GM23248 (cell line): ENCODE results near the gene TEAD4.

Source experiments
- EZH2 ChIP-seq: fragments of 200-600 bp; sonication (generic); IDR thresholded peaks from 2 replicates; pipeline ENCODE4 v1.6.1; 2018; ENCODE audit warnings: antibody characterized with exemption, mild to moderate bottlenecking; ENCODE audit not compliant: insufficient read depth, poor library complexity, severe bottlenecking
- EZH2phosphoT487 ChIP-seq: fragments of 200-600 bp; sonication (generic); IDR thresholded peaks from 2 replicates; pipeline ENCODE4 v1.6.1; 2018; ENCODE audit warnings: antibody characterized with exemption, moderate library complexity, mild to moderate bottlenecking, low read depth; ENCODE audit not compliant: insufficient read depth

DNA sequence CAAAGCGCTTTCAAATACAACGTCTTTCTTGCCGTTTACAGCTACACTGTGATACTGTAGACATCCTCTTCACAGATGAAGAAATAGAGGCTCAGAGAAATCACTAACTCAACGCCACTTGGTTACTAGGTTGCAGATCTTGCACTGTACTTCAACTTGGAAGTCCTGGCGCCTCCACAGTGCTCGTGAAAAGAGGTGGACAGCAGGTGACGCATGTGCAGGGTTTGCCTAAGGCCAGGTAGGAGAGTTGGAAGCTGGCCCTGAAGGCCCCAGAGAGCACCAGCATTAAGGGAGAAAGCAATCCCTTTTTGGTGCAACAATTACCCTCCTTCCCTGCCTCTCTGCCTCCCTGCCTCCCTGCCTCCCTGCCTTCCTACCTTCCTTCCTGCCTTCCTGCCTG is 95.2 kb downstream of the TEAD4 start:
- no peak for TF ChIP-seq EZH2
- TF ChIP-seq EZH2phosphoT487 = no peak
